Astrocyte (in vitro differentiated cells and primary cell): ENCODE results near the gene FBXO7.

ENCODE experiments used
- CTCF ChIP-seq: IDR thresholded peaks from 2 replicates; pipeline ENCODE4 v1.5.1; 2011; ENCODE audit warnings: low read depth, mild to moderate bottlenecking, inconsistent platforms, low read length, moderate library complexity; ENCODE audit not compliant: insufficient read depth
- EZH2 ChIP-seq: IDR thresholded peaks from 2 replicates; pipeline ENCODE4 v1.6.1; 2012; ENCODE audit warnings: mild to moderate bottlenecking, low read length, inconsistent platforms; ENCODE audit not compliant: insufficient read depth

- TF ChIP-seq CTCF = no peak
- no peak for TF ChIP-seq EZH2
Observed at GRCh38 chr22:32466496-32466895, 8.1 kb upstream of the FBXO7 start.
